Esophagus muscularis mucosa (tissue), 3 donors: ENCODE measurements around the gene OTOF.

Source experiments
- CTCF ChIP-seq, 3 experiments: fragments of 200-600 bp in 2 of 3; fragments of 450-650 bp in 1 of 3; sonication (generic) in 2 of 3; IDR thresholded peaks; one replicate each; pipeline ENCODE4 v1.5.1; 2017 to 2019; ENCODE audit warnings: antibody characterized with exemption in 3 of 3, mild to moderate bottlenecking in 2 of 3, moderate library complexity in 1 of 3
- POLR2AphosphoS5 ChIP-seq, 2 donors: sonication (generic); formaldehyde crosslinking; IDR thresholded peaks; one replicate each; pipeline ENCODE4 v1.6.1; 2017; ENCODE audit warnings: antibody characterized with exemption in 2 of 2

GRCh38 chr2:26411419-26411818 lies 66.5 kb downstream of the OTOF start:
- no peak for TF ChIP-seq CTCF (IDR thresholded peaks at IDR 0.05)
- TF ChIP-seq POLR2AphosphoS5 (IDR thresholded peaks at IDR 0.05), result no peak
